Non-pigmented ciliary epithelial cell (primary cell): Measurements from ENCODE around the gene HMGN5.

Experiments used
- DNase-seq: peaks from one replicate; pipeline ENCODE4 v3.0.0-alpha.2; 2010; ENCODE audit warnings: low read depth

Gene HMGN5

GRCh38 chrX:81120258-81120935, 81.3 kb downstream of the HMGN5 start:
- no peak for DNase-seq

GRCh38 chrX:81114757-81115156, 87.0 kb downstream of the HMGN5 start:
- DNase-seq: no peak

GRCh38 chrX:81110286-81110685, 91.4 kb downstream of the HMGN5 start:
- no peak for DNase-seq

GRCh38 chrX:81082649-81083048, 119.1 kb downstream of the HMGN5 start:
- no peak for DNase-seq
